Amniotic epithelial cell (primary cell): ENCODE results near the gene ITGB7.

Experiments
- DNase-seq: peaks from one replicate; pipeline ENCODE4 v3.0.0-alpha.2; 2010; ENCODE audit warnings: low read depth

The ITGB7 gene

GRCh38 chr12:53207042-53207441, at the start of gene ITGB7:
Gene ITGB7, minus strand, starts transcription at chr12:53207251. Its CDS starts 6,808 bp downstream, at chr12:53200443.
- no peak for DNase-seq

- DNase-seq, result no peak
Observed at GRCh38 chr12:53255996-53256395, 48.9 kb upstream of the ITGB7 start.

GRCh38 chr12:53254816-53255545, 47.9 kb upstream of the ITGB7 start:
- no peak for DNase-seq

- no peak for DNase-seq
Observed at GRCh38 chr12:53253298-53253697, 46.2 kb upstream of the ITGB7 start.

GRCh38 chr12:53252349-53252916, 45.4 kb upstream of the ITGB7 start:
- no peak for DNase-seq

GRCh38 chr12:53251477-53252348, 44.7 kb upstream of the ITGB7 start:
- DNase-seq, result peak; percentile 51

- DNase-seq, result no peak
Observed at GRCh38 chr12:53245286-53245685, 38.2 kb upstream of the ITGB7 start.

GRCh38 chr12:53244337-53244736, 37.3 kb upstream of the ITGB7 start:
- no peak for DNase-seq

- DNase-seq, result no peak
Observed at GRCh38 chr12:53241623-53242412, 34.8 kb upstream of the ITGB7 start.

- DNase-seq, result no peak
Observed at GRCh38 chr12:53239643-53240258, 32.7 kb upstream of the ITGB7 start.

- no peak for DNase-seq
Observed at GRCh38 chr12:53236443-53237111, 29.5 kb upstream of the ITGB7 start.

GRCh38 chr12:53235742-53236442, 28.8 kb upstream of the ITGB7 start:
- no peak for DNase-seq

- no peak for DNase-seq
Observed at GRCh38 chr12:53235164-53235563, 28.1 kb upstream of the ITGB7 start.

- no peak for DNase-seq
Observed at GRCh38 chr12:53234271-53234914, 27.3 kb upstream of the ITGB7 start.

GRCh38 chr12:53233671-53234121, 26.6 kb upstream of the ITGB7 start:
- no peak for DNase-seq

- no peak for DNase-seq
Observed at GRCh38 chr12:53232646-53233461, 25.8 kb upstream of the ITGB7 start.

- no peak for DNase-seq
Observed at GRCh38 chr12:53231921-53232645, 25.0 kb upstream of the ITGB7 start, which contains the start of gene RARG. Gene RARG, minus strand, starts transcription at chr12:53232209. Its CDS starts 4,664 bp downstream, at chr12:53227545.

GRCh38 chr12:53231671-53231920, 24.5 kb upstream of the ITGB7 start:
- DNase-seq, result no peak
